NCI-H82 (cell line): Measurements from ENCODE around the gene LARGE1.

Source experiments
- DNase-seq: peaks from one replicate; lab custom pipeline; 2025; lab: John Stamatoyannopoulos, UW

Gene LARGE1

GRCh38 chr22:33520904-33521780 lies 399.1 kb downstream of the LARGE1 start:
- DNase-seq: no peak

- DNase-seq: no peak
Observed at GRCh38 chr22:33519974-33520903, 400.0 kb downstream of the LARGE1 start.

GRCh38 chr22:33519071-33519973 lies 401.0 kb downstream of the LARGE1 start:
- DNase-seq: peak; percentile 73

GRCh38 chr22:33518405-33518804 lies 401.9 kb downstream of the LARGE1 start:
- no peak for DNase-seq

GRCh38 chr22:33515795-33516194 lies 404.5 kb downstream of the LARGE1 start:
- DNase-seq: no peak

GRCh38 chr22:33513388-33514338 lies 406.6 kb downstream of the LARGE1 start:
- DNase-seq: no peak

GRCh38 chr22:33512908-33513307 lies 407.4 kb downstream of the LARGE1 start:
- DNase-seq: no peak

GRCh38 chr22:33510429-33510904 lies 409.8 kb downstream of the LARGE1 start:
- no peak for DNase-seq

- DNase-seq: peak; percentile 90
Observed at GRCh38 chr22:33504941-33505625, 415.2 kb downstream of the LARGE1 start.

- peak; percentile 67 for DNase-seq
Observed at GRCh38 chr22:33496112-33496511, 424.2 kb downstream of the LARGE1 start.

GRCh38 chr22:33493476-33494205 lies 426.6 kb downstream of the LARGE1 start:
- DNase-seq: no peak

- DNase-seq: no peak
Observed at GRCh38 chr22:33492210-33492651, 428.0 kb downstream of the LARGE1 start.

- no peak for DNase-seq
Observed at GRCh38 chr22:33487041-33487716, 433.1 kb downstream of the LARGE1 start.

GRCh38 chr22:33481550-33481949 lies 438.7 kb downstream of the LARGE1 start:
- DNase-seq: no peak

- DNase-seq: no peak
Observed at GRCh38 chr22:33477120-33478111, 442.9 kb downstream of the LARGE1 start.

- DNase-seq: no peak
Observed at GRCh38 chr22:33476716-33477115, 443.6 kb downstream of the LARGE1 start.

- no peak for DNase-seq
Observed at GRCh38 chr22:33476206-33476605, 444.1 kb downstream of the LARGE1 start.
